Endothelial cell of umbilical vein (primary cell): Measurements from ENCODE around the gene GABPA.

Source experiments
- MYC ChIP-seq: IDR thresholded peaks from one replicate; pipeline ENCODE4 v1.6.1; 2011; ENCODE audit warnings: mild to moderate bottlenecking, low read depth, low read length
- POLR2A ChIP-seq: IDR thresholded peaks from 2 replicates; pipeline ENCODE4 v1.6.1; 2012; ENCODE audit warnings: low read depth, mild to moderate bottlenecking, control low read depth, low read length
- POLR2AphosphoS5 ChIP-seq: IDR thresholded peaks from 2 replicates; pipeline ENCODE4 v1.6.1; 2012; ENCODE audit warnings: low read depth, mild to moderate bottlenecking, control low read depth, low read length, moderate library complexity; ENCODE audit not compliant: insufficient read depth
- TF ChIP-seq, protein P1 (sequence below), 2 donors: IDR thresholded peaks; 1 replicate in 1 of 2; 2 replicates in 1 of 2; pipeline ENCODE4 v1.5.1; 2011; ENCODE audit warnings: low read length in 2 of 2, mild to moderate bottlenecking in 2 of 2, moderate library complexity in 2 of 2, control low read depth in 1 of 2, inconsistent platforms in 1 of 2, low read depth in 1 of 2; ENCODE audit not compliant: insufficient read depth in 1 of 2; ENCODE audit errors: extremely low read depth in 1 of 2
- TF ChIP-seq, protein P2 (sequence below): IDR thresholded peaks from 2 replicates; pipeline ENCODE4 v1.6.1; 2011; ENCODE audit not compliant: insufficient read depth, insufficient read length

DNA sequence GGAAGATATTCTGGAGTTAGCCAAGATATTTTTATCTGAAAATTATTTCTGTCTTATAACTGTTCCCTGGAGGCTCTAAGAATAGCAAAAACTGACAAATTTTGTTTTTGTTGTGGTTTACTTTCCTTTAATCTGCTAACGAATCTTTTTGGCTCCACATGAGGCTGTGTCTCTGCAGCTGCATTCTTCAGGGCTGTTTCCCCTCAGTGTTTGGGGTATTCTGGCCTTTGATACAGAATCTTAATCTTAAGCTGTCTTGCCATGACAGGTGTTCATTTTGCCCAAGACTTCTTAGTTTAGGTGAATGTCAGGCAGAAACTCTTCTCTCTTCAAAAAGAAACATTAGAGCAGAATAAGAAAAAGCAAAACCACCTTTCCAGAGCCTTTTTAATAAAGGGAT is 83.8 kb downstream of the GABPA start:
- TF ChIP-seq POLR2AphosphoS5, result no peak
- no peak for TF ChIP-seq POLR2A
- TF ChIP-seq, protein P1, sequence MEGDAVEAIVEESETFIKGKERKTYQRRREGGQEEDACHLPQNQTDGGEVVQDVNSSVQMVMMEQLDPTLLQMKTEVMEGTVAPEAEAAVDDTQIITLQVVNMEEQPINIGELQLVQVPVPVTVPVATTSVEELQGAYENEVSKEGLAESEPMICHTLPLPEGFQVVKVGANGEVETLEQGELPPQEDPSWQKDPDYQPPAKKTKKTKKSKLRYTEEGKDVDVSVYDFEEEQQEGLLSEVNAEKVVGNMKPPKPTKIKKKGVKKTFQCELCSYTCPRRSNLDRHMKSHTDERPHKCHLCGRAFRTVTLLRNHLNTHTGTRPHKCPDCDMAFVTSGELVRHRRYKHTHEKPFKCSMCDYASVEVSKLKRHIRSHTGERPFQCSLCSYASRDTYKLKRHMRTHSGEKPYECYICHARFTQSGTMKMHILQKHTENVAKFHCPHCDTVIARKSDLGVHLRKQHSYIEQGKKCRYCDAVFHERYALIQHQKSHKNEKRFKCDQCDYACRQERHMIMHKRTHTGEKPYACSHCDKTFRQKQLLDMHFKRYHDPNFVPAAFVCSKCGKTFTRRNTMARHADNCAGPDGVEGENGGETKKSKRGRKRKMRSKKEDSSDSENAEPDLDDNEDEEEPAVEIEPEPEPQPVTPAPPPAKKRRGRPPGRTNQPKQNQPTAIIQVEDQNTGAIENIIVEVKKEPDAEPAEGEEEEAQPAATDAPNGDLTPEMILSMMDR (IDR thresholded peaks at IDR 0.05; ENCODE audit: extremely low read depth in 1 of 2, insufficient read depth in 1 of 2, low read depth in 1 of 2, low read length in 2 of 2), result no peak
- TF ChIP-seq MYC, result no peak
- TF ChIP-seq, protein P2, sequence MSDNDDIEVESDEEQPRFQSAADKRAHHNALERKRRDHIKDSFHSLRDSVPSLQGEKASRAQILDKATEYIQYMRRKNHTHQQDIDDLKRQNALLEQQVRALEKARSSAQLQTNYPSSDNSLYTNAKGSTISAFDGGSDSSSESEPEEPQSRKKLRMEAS, result no peak
